LNCaP clone FGC (cell line): Measurements from ENCODE around the gene SSBP4.

Experiments used
- DNase-seq: peaks from one replicate; pipeline ENCODE4 v3.0.0-alpha.2; 2011; ENCODE audit warnings: low read depth
- H3K4me3 ChIP-seq: 2 replicates; pipeline ENCODE4 v1.5.1; 2011; ENCODE audit warnings: mild to moderate bottlenecking, low read depth, low read length, control low read depth
- CTCF ChIP-seq: IDR thresholded peaks from 2 replicates; pipeline ENCODE4 v1.5.1; 2012; ENCODE audit warnings: mild to moderate bottlenecking; ENCODE audit not compliant: control insufficient read depth, insufficient read depth; ENCODE audit errors: extremely low read depth

Gene SSBP4

GRCh38 chr19:18450021-18450930 is 31.1 kb downstream of the SSBP4 start:
- TF ChIP-seq CTCF: peak; percentile 12; the same call in 1 of the 2 replicates
- no peak overlapping the region for H3K4me3 ChIP-seq
- no peak for DNase-seq

GRCh38 chr19:18450931-18451836 is 32.0 kb downstream of the SSBP4 start:
- no peak for DNase-seq
- peak; percentile 97 for TF ChIP-seq CTCF
- H3K4me3 ChIP-seq: no peak overlapping the region

- no peak for TF ChIP-seq CTCF
- no peak for DNase-seq
Observed at GRCh38 chr19:18452386-18452785, 33.2 kb downstream of the SSBP4 start.

GRCh38 chr19:18453269-18454024 is 34.2 kb downstream of the SSBP4 start:
- no peak for DNase-seq
- no peak overlapping the region for H3K4me3 ChIP-seq
- TF ChIP-seq CTCF: no peak

More at GRCh38 chr19:18452386-18452785, 33.2 kb downstream of the SSBP4 start:
- no peak overlapping the region for H3K4me3 ChIP-seq

GRCh38 chr19:18456279-18456678 is 37.1 kb downstream of the SSBP4 start:
- H3K4me3 ChIP-seq: no peak overlapping the region
- TF ChIP-seq CTCF: no peak
- no peak for DNase-seq

- TF ChIP-seq CTCF: no peak
- no peak for DNase-seq
Observed at GRCh38 chr19:18456974-18457373, 37.8 kb downstream of the SSBP4 start.

More at GRCh38 chr19:18456974-18457373, 37.8 kb downstream of the SSBP4 start:
- no peak overlapping the region for H3K4me3 ChIP-seq
